HepG2 (cell line): Measurements from ENCODE around the gene TBC1D1. TPM values are rescaled to one million over a fixed set of nuclear protein-coding genes. Genes with fewer than 3 reads are reported as not detected.

ENCODE experiments used
- ARNT ChIP-seq: fragments of 450-650 bp; IDR thresholded peaks from 2 replicates; pipeline ENCODE4 v1.6.1; 2017
- ASH2L ChIP-seq: fragments of 300-600, 200-600 bp; sonication (generic); IDR thresholded peaks from 2 replicates; pipeline ENCODE4 v1.7.0; 2017; ENCODE audit warnings: low read depth, mild to moderate bottlenecking, moderate library complexity, mixed read lengths, low read length; ENCODE audit not compliant: insufficient read length
- ATF1 ChIP-seq: IDR thresholded peaks from 2 replicates; pipeline ENCODE4 v1.6.1; 2016; ENCODE audit warnings: mild to moderate bottlenecking, control low read depth
- BRCA1 ChIP-seq: sonication (generic); formaldehyde crosslinking; IDR thresholded peaks from 2 replicates; pipeline ENCODE4 v1.4.0; 2020; ENCODE audit warnings: missing genetic modification reagents
- ERF ChIP-seq: IDR thresholded peaks from 2 replicates; pipeline ENCODE4 v1.6.1; 2018; ENCODE audit warnings: missing biosample characterization, missing genetic modification reagents
- ETV5 ChIP-seq: IDR thresholded peaks from 2 replicates; pipeline ENCODE4 v1.6.1; 2018; ENCODE audit warnings: missing biosample characterization, missing genetic modification reagents, inconsistent platforms, borderline replicate concordance
- FOXJ3 ChIP-seq: sonication (generic); formaldehyde crosslinking; IDR thresholded peaks from 2 replicates; pipeline ENCODE4 v1.4.0; 2020; ENCODE audit warnings: missing genetic modification reagents, mild to moderate bottlenecking, borderline replicate concordance
- GATAD2A ChIP-seq: IDR thresholded peaks from 2 replicates; pipeline ENCODE4 v1.6.1; 2016
- JUN ChIP-seq: sonication (generic); formaldehyde crosslinking; IDR thresholded peaks from 2 replicates; pipeline ENCODE4 v1.4.0; 2020; ENCODE audit warnings: mild to moderate bottlenecking, missing genetic modification reagents
- KMT2A ChIP-seq: sonication (generic); formaldehyde crosslinking; IDR thresholded peaks from 2 replicates; pipeline ENCODE4 v1.4.0; 2020; ENCODE audit warnings: missing genetic modification reagents
- MATR3 ChIP-seq: sonication (generic); formaldehyde crosslinking; IDR thresholded peaks from 2 replicates; pipeline ENCODE4 v1.4.0; 2020; ENCODE audit warnings: missing genetic modification reagents
- MBNL3 ChIP-seq: fragments of 250-450 bp; sonication (Bioruptor Pico); conservative IDR thresholded peaks from 2 replicates; pipeline ENCODE4 v1.8.0; 2022; ENCODE audit warnings: mild to moderate bottlenecking, inconsistent platforms
- MXD3 ChIP-seq: IDR thresholded peaks from 2 replicates; pipeline ENCODE4 v1.6.1; 2016; ENCODE audit warnings: mild to moderate bottlenecking, missing biosample characterization, missing genetic modification reagents
- NCOA1 ChIP-seq: sonication (generic); formaldehyde crosslinking; IDR thresholded peaks from 2 replicates; pipeline ENCODE4 v1.9.0; 2021; ENCODE audit warnings: missing genetic modification reagents
- NFKBIZ ChIP-seq: IDR thresholded peaks from 2 replicates; pipeline ENCODE4 v1.6.1; 2018; ENCODE audit warnings: missing genetic modification reagents, missing compliant biosample characterization
- PAXIP1 ChIP-seq: sonication (generic); formaldehyde crosslinking; conservative IDR thresholded peaks from 2 replicates; pipeline ENCODE4 v1.4.0; 2020; ENCODE audit warnings: mild to moderate bottlenecking, missing genetic modification reagents, moderate library complexity
- RAD21 ChIP-seq: fragments of 450-650 bp; formaldehyde crosslinking; IDR thresholded peaks from 2 replicates; pipeline ENCODE4 v1.5.0; 2020; ENCODE audit warnings: mild to moderate bottlenecking
- RFX1 ChIP-seq: fragments of 450-650 bp; IDR thresholded peaks from 2 replicates; pipeline ENCODE4 v1.6.1; 2017
- SMC3 ChIP-seq: IDR thresholded peaks from 2 replicates; pipeline ENCODE4 v1.6.1; 2011; ENCODE audit warnings: low read length, improper control_type of control experiment
- ZFAT ChIP-seq: sonication (generic); formaldehyde crosslinking; conservative IDR thresholded peaks from 2 replicates; pipeline ENCODE4 v1.8.1; 2023; ENCODE audit warnings: missing genetic modification reagents, inconsistent platforms
- ZNF7 ChIP-seq: IDR thresholded peaks from 2 replicates; pipeline ENCODE4 v1.6.1; 2016; ENCODE audit warnings: missing biosample characterization, missing genetic modification reagents
- ZNF746 ChIP-seq: sonication (generic); formaldehyde crosslinking; IDR thresholded peaks from 2 replicates; pipeline ENCODE4 v1.8.0; 2022; ENCODE audit warnings: mild to moderate bottlenecking, missing genetic modification reagents
- ZNF761 ChIP-seq: sonication (generic); formaldehyde crosslinking; conservative IDR thresholded peaks from 2 replicates; pipeline ENCODE4 v1.4.0; 2020; ENCODE audit warnings: mild to moderate bottlenecking, missing genetic modification reagents
- polyA plus RNA-seq, 8 experiments: library from polyadenylated mRNA; depleted of rRNA in 3 of 8; stranded (reverse) in 7 of 8; unstranded in 1 of 8; fragments of >200 nt; fragmentation: Illumina TruSeq in 4 of 8; extraction: Trizol in 4 of 8; gene quantifications; 2 replicates each; pipeline versions ENCODE4 v1.2.1 to v1.2.3, GENCODE V29; 2011 to 2016; ENCODE audit warnings: low read depth in 4 of 8, missing spikeins in 1 of 8, mixed read lengths in 1 of 8; ENCODE audit not compliant: insufficient read depth in 1 of 8
- total RNA-seq, 5 experiments: library from RNA; depleted of rRNA; stranded (reverse); fragments of >200 nt; fragmentation: Illumina TruSeq; extraction: Trizol; gene quantifications; 2 replicates each; pipeline ENCODE4 v1.2.3, GENCODE V29; 2016; ENCODE audit warnings: low read depth in 1 of 5
- TF ChIP-seq, protein P1 (sequence below): IDR thresholded peaks from 2 replicates; pipeline ENCODE4 v1.6.1; 2016; ENCODE audit warnings: missing compliant biosample characterization, missing genetic modification reagents, borderline replicate concordance
- TF ChIP-seq, protein P2 (sequence below): sonication (generic); formaldehyde crosslinking; IDR thresholded peaks from 2 replicates; pipeline ENCODE4 v1.4.0; 2020; ENCODE audit warnings: missing genetic modification reagents
- TF ChIP-seq, protein P3 (sequence below): sonication (generic); formaldehyde crosslinking; conservative IDR thresholded peaks from 2 replicates; pipeline ENCODE4 v1.8.0; 2022; ENCODE audit warnings: low read depth, missing genetic modification reagents

TBC1D1 gene
- total and polyA plus RNA-seq, 2 of the 13 experiments (the other 11 are each of a cell fraction or from before 2014, with no cell fraction given) = 37.3 to 62.8 TPM

- TF ChIP-seq RAD21 (CRISPR knock-in tag) = peak; percentile 78
- TF ChIP-seq ERF (CRISPR knock-in tag) = 0 out of 2 replicates have a peak, but pooled peaks have one; percentile 20
- 0 out of 2 replicates have a peak, but pooled peaks have one; percentile 27 for TF ChIP-seq BRCA1 (CRISPR knock-in tag)
- TF ChIP-seq SMC3 = peak; percentile 96
- TF ChIP-seq NCOA1 (CRISPR knock-in tag) = no peak
- TF ChIP-seq ZNF746 (CRISPR knock-in tag) = no peak
- no peak for TF ChIP-seq ARNT
- no peak for TF ChIP-seq NFKBIZ (CRISPR knock-in tag)
- TF ChIP-seq ZNF7 (CRISPR knock-in tag) = no peak
- no peak for TF ChIP-seq MATR3 (CRISPR knock-in tag)
- TF ChIP-seq, protein P1, sequence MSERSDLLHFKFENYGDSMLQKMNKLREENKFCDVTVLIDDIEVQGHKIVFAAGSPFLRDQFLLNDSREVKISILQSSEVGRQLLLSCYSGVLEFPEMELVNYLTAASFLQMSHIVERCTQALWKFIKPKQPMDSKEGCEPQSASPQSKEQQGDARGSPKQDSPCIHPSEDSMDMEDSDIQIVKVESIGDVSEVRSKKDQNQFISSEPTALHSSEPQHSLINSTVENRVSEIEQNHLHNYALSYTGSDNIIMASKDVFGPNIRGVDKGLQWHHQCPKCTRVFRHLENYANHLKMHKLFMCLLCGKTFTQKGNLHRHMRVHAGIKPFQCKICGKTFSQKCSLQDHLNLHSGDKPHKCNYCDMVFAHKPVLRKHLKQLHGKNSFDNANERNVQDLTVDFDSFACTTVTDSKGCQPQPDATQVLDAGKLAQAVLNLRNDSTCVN (CRISPR knock-in tag) = no peak
- TF ChIP-seq ATF1 (CRISPR knock-in tag) = no peak
- TF ChIP-seq PAXIP1 (CRISPR knock-in tag) = no peak
- TF ChIP-seq GATAD2A (CRISPR knock-in tag) = peak; percentile 69
- TF ChIP-seq KMT2A (CRISPR knock-in tag) = no peak
- no peak for TF ChIP-seq JUN (CRISPR knock-in tag)
- no peak for TF ChIP-seq MXD3
- no peak for TF ChIP-seq RFX1
- 0 out of 2 replicates have a peak, but pooled peaks have one; percentile 41 for TF ChIP-seq FOXJ3
- TF ChIP-seq ETV5 (CRISPR knock-in tag) = peak; percentile 32; the same call in 1 of the 2 replicates
- no peak for TF ChIP-seq ASH2L
- TF ChIP-seq ZNF761 (CRISPR knock-in tag) = no peak
- TF ChIP-seq, protein P2, sequence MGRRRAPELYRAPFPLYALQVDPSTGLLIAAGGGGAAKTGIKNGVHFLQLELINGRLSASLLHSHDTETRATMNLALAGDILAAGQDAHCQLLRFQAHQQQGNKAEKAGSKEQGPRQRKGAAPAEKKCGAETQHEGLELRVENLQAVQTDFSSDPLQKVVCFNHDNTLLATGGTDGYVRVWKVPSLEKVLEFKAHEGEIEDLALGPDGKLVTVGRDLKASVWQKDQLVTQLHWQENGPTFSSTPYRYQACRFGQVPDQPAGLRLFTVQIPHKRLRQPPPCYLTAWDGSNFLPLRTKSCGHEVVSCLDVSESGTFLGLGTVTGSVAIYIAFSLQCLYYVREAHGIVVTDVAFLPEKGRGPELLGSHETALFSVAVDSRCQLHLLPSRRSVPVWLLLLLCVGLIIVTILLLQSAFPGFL (CRISPR knock-in tag) = no peak
- TF ChIP-seq, protein P3, sequence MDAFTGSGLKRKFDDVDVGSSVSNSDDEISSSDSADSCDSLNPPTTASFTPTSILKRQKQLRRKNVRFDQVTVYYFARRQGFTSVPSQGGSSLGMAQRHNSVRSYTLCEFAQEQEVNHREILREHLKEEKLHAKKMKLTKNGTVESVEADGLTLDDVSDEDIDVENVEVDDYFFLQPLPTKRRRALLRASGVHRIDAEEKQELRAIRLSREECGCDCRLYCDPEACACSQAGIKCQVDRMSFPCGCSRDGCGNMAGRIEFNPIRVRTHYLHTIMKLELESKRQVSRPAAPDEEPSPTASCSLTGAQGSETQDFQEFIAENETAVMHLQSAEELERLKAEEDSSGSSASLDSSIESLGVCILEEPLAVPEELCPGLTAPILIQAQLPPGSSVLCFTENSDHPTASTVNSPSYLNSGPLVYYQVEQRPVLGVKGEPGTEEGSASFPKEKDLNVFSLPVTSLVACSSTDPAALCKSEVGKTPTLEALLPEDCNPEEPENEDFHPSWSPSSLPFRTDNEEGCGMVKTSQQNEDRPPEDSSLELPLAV (CRISPR knock-in tag) = no peak
- TF ChIP-seq ZFAT (CRISPR knock-in tag) = no peak
- no peak for TF ChIP-seq MBNL3 (CRISPR knock-in tag)
These were observed 171.3 kb downstream of the TBC1D1 start (continued) for GRCh38 chr4:38062088-38062775.
